22Rv1 (cell line): ENCODE results near the gene SPRN.

ENCODE experiments used
- ZFX ChIP-seq: fragments of 450-650 bp; IDR thresholded peaks from 2 replicates; pipeline ENCODE4 v1.6.1; 2017; ENCODE audit warnings: antibody characterized with exemption, borderline replicate concordance
- TF ChIP-seq, protein P1 (sequence below): fragments of 450-650 bp; IDR thresholded peaks from 2 replicates; pipeline ENCODE4 v1.5.1; 2017; ENCODE audit warnings: mild to moderate bottlenecking

DNA sequence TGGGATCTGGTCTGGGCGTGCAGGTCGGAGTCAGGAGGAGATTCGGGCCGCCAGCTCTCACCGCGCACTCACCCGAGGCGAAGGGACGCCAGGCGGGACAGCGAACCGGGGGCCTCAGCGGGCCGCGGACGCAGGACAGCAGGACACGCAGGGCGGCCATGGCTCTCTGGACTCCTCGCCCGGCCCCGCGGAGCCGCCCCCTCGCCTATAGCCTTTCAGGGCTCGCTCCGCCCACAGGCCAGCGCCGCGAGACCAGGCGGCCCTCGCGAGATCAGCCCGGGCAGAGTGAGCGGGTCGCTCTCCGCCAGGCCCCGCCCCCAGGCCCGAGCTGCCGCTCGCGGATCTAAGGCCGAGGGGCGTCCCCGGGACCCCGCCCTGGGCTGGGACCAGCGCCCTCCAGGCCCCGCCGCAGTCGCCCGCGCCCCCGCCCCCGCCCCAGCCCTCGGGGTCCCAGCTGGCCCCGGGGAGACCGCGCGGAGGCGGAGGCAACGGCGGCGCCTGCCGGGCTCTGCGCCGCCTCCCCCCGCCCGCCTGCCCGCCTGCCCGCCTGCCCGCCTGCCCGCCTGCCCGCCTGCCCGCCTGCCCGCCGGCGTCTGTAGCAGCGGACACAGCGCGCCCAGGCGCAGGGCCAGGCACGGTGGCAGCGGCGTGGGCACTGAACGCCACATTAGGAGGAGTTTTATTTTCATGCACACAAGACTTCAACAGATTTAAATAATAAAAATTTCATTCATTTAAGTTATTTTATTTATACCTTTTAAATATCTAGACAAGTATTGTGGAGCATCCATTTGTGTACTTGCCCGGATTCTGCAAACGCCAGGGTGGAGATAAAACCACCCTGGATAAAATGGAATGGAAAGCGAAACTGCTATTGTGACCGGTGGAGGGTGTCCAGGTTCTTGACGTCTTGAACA, 51.0 kb downstream of the SPRN start, which contains the start of gene ECHS1:
- TF ChIP-seq, protein P1, sequence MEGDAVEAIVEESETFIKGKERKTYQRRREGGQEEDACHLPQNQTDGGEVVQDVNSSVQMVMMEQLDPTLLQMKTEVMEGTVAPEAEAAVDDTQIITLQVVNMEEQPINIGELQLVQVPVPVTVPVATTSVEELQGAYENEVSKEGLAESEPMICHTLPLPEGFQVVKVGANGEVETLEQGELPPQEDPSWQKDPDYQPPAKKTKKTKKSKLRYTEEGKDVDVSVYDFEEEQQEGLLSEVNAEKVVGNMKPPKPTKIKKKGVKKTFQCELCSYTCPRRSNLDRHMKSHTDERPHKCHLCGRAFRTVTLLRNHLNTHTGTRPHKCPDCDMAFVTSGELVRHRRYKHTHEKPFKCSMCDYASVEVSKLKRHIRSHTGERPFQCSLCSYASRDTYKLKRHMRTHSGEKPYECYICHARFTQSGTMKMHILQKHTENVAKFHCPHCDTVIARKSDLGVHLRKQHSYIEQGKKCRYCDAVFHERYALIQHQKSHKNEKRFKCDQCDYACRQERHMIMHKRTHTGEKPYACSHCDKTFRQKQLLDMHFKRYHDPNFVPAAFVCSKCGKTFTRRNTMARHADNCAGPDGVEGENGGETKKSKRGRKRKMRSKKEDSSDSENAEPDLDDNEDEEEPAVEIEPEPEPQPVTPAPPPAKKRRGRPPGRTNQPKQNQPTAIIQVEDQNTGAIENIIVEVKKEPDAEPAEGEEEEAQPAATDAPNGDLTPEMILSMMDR: 0 out of 2 replicates have a peak, but pooled peaks have one; percentile 12
- no peak for TF ChIP-seq ZFX
